Frontal cortex (tissue), 4 donors: ENCODE measurements around the gene SLC35B4. TPM values are rescaled to one million over a fixed set of nuclear protein-coding genes. Genes with fewer than 3 reads are reported as not detected.
"Not testable (repeated sequence)": the region's sequence is repeated elsewhere in the genome, so short reads cannot be mapped to it uniquely, and the experiment has no call there.

Experiments
- DNase-seq, 2 donors: peaks; one replicate each; pipeline ENCODE4 v3.0.0; 2012; ENCODE audit warnings: low spot score in 2 of 2
- FAIRE-seq: peaks from 2 replicates; lab custom pipeline; 2012; peaks lifted over from hg19 to GRCh38; lab: Jason Lieb, UNC
- total RNA-seq: library from RNA; depleted of rRNA; stranded (reverse); fragments of >200 nt; gene quantifications from one replicate; pipeline ENCODE4 v1.2.3, GENCODE V29; 2014
- donor health status: control.
- donor health status: control.
- donor health status: control.

SLC35B4 gene
- total RNA-seq, 1 donor from 2014 or later, result 24.5 TPM

DNA sequence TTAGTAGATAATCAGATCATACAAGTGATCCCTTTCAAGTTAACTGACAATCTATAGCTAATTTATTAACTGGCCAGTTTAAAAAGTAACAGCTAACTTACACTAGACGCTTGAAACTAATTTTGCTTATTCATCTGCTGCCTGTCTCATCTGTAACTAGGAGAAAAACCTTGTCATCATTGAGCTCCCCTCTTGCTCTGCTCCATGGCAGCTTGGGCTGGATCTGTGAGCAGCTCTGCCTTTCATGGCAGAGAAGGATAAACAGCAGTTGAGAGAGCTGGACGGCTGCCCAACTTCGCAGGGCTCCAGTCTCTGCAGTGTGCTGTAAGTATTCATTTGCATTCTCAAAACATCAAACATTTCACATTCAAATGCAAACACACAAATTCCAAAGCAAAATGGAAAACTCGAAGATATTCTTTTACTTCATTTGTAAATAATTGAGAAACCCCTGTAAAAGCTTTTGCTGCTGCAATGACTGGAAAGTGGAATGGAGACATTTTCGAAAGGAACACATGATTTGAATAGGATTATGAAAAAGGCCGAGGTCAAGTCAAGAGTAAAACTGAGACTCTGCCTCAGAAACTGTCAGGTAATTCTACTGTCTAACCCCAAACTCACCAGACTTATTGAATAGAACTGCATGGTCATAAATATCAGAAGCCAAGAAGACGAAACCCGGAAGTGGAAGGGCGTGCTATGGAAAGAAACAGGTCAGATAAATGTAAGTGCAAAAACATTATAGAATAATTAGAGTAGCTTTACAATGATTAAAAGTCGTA is 17.6 kb downstream of the SLC35B4 start:
- FAIRE-seq (no peak), DNase-seq (peak in 1 of 2 donors; percentile 22)

DNA sequence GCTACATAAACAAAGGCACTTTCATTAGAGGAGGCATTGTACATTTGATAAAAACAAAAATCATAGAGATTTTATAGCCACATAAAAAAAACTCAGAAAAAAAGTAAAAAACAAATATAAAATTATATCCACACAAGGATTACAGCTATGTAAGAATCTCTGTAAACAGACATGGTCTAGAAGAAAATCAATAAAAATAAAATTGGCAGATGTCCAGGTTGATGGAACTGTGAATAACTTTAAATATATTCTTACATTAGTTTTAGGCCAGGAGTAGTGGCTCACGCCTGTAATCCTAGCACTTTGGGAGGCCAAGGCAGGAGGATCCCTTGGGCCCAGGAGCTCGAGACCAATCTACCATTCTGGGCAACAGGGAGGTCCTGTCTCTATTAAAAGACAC is 19.2 kb downstream of the SLC35B4 start:
- no peak for DNase-seq
- peak; percentile 8 for FAIRE-seq

DNA sequence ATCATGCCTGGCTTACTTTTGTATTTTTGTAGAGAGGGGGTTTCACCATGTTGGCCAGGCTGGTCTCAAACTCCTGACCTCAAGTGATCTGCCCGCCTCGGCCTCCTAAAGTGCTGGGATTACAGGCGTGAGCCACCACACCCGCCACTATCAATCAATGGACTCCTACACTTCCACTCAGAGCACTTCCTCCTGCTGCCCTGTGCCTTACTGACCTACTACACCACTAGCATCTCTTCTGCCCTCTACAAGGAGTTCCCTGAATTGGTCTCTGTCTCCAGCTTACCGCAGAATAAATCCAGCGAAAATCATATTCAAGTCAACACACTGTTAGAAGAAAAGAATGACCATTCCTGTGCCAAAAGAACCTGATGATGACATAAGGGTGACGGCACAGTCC is 20.7 kb downstream of the SLC35B4 start:
- DNase-seq, FAIRE-seq: not testable (repeated sequence)

DNA sequence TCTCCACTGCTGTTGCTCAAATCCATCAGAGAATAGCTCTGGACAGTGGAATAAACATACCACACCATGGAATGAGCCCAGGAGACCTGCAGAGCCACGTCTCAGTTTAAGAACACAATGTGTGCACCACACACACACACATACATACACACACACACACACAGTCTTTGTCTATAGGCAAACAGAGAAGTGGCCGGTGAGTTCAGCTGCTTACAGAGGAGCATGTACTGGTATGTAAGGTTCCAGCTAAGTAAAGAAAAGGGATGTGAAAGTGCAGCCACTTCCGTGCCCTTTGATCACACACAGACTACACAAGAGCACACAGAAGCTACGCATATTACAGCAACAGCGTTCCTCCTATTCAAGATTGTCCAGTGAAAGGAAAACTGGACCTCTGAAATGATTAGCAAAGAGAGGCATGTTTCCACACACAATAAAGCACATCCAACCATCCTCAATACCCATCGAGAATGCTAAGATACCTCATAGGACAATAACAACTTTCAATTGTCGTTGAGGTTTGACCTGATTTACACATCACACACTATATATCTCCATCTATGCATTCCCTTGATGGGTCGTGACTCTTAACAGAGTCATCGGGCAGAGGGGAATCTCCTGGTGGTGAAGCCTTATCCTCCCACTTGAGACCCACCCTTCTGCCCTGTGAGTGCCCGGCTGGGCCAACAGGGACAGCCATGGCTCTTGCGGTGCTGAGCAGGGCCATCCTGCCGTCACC is 23.6 kb downstream of the SLC35B4 start:
- FAIRE-seq (no peak), DNase-seq (no peak)

DNA sequence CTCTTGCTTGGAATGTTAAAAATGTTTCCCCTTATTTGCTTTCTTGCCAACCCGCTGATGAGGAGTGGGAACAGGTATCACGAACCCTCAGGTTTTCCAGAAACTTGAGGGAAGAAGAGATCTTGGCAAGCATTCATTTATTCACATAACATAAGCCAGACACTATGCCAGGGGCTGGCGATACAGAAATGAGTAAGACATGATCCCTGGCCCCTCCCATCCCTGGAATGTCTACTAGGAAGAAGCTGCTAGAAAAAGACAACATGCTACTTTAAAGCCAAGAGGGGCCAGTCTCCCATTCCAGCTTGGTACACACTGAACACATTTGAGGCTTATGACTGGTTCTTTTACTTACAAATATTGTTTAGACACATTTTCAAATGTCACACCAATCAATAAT is 26.4 kb downstream of the SLC35B4 start:
- DNase-seq (no peak), FAIRE-seq (no peak)

DNA sequence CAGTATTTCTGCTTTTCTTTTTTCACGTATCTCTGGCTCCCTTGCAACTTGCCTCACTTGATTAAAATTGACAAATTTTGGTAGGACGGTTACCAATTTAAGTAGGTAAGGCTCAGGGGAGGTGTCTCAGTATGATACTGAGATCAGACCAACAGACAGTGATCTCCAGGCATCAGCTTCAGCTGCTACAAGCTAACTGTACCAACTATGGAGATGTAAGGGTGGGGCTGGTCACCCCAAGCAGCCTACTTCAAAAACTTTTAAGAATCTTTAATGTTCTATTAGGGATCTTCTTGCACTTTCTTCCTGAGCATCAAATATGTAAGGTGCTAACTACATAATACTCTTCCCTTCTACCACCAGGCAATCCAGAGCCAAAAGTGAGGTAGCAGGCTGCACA is 26.9 kb downstream of the SLC35B4 start:
- FAIRE-seq, result no peak
- DNase-seq, result no peak

DNA sequence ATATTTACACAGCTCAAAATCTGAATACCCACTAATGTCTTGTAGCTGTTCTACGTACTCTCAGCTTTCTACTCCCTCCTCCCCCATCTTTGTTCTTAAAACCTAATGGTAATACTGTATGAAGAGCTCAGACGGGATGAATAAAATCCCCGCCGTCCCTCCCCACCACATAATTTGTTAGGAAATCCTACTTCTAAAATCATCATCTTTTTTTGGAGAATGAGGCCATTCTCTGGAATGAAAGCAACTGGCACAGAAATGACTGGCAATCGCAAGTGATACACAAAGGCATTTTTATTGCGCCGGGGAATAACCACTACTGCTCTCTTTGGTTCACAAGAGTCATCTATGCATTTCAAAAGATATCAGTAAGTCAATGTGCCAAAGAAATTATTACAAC is 27.3 kb downstream of the SLC35B4 start:
- DNase-seq (no peak), FAIRE-seq (no peak)

DNA sequence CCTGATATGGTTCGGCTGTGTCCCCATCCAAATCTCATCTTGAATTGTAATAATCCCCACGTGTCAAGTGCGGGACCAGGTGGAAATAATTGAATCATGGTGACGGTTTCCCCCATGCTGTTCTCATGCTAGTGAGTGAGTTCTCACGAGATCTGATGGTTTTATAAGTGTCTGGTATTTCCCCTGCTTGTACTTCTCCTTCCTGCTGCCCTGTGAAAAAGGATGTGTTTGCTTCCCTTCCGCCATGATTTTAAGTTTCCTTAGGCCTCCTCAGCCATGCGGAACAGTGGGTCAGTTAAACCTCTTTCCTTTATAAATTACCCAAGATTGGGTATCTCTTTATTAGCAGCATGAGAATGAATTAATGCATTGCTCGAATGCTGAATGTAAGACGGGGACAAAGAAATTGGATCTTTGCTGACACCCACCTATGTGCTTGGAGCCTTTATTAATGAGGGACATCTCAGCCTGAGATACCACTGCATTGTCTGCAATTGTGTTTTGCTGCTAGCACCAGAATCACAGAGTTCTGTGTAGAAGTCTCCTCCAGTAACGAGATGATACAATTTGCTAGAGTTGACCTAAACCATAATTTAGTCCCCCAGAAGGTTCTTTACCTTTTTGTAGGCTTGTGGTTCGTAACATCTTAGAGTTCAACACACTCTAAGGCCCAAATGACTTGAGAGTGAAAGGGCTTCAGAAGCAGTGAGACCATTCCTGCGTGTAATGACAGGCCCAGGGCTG is 28.6 kb downstream of the SLC35B4 start:
- no peak for FAIRE-seq
- DNase-seq, result no peak

DNA sequence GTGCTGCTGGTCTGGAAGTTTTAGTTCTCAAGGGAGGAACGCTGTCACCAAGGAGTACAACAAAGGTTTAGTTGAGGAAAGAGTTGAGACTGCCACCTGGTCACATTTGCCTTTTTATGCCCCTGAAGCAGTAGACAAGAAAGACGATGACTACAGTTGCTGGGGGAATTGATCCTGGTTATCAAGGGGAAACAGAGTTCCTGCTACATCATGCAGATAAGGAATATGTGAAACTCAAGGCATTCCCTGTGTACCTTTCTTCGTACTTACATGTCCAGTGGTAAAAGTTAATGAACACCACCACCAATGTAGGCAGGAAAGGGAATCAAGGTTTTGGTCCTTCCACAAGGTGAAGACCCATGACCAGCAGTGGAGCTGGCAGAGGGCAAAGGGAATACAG is 31.8 kb downstream of the SLC35B4 start:
- DNase-seq (no peak), FAIRE-seq (no peak)

DNA sequence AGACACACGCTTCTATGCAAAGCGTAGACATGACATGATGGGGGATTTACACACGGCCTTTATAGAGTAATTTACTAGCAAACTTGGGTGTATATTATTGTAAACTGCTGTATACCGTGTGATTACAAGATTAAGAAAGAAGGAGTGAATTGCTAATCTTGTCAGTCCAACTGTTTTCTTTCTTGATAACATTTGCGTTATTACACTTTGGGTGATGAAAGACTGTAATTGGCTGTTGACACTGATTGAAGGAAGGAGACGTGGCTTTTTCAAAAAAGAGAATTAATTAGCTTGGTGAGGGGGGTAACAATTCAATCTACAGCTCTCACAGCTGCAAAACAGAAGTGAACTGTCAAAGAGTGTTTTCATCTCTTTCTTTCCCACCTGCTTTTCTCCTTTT is 32.7 kb downstream of the SLC35B4 start:
- FAIRE-seq, result no peak
- no peak for DNase-seq

DNA sequence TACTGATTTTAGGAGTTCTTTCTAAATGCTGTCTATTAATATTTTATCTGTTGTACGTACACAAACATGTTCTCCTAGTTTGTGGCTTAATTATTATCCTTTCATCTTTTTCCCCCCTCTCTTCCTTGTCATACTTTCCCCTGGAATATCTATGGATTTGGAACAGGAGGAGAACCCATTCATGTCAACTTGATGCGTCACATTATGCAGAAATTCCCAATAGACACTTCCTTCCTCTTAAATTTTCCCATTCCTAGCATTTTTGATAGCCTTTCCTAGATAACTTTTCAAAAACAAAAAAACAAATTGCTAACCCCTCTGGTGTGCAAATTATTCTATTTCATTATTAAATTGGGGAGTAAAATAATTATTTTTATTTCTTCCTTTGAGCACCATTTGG is 36.2 kb downstream of the SLC35B4 start:
- DNase-seq, result no peak
- FAIRE-seq, result no peak

DNA sequence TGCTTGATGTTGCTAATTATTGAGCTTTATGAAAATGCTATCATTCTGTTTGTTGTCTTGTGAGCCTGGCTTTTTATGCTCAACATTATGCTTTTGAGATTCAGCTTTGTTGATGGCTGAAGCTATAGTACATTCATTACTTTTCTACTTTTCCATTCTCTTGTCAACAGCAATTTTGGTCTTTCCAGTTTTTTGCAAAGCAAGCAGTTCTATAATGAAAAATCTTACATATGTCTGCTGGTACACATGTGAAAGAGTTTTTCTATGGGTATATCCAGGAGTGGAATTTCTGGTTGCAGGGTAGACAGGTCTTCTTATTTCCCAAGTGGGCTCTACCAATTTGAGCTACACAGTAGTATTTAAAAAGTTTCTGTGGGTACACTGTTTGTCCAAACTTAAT is 36.8 kb downstream of the SLC35B4 start:
- no peak for FAIRE-seq
- DNase-seq, result no peak

DNA sequence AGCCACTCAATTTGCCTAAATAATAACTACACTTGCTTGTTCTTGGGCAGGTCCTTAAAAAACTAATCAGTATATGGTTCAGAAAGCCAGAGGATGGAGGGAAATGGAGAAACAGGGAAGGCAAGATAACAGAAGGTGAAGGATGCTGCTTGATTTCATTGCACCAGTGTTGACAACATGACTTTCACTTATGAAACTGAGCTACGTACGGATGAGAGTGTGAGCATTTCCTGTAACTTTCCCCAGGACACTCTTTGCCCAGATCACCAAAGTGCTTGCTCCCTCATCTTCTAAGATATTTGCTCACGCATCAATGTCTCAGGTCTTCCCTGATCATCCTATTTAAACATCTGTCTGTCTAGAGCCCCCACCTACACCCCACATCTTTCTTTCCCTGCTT is 37.4 kb downstream of the SLC35B4 start:
- no peak for FAIRE-seq
- DNase-seq, result no peak

DNA sequence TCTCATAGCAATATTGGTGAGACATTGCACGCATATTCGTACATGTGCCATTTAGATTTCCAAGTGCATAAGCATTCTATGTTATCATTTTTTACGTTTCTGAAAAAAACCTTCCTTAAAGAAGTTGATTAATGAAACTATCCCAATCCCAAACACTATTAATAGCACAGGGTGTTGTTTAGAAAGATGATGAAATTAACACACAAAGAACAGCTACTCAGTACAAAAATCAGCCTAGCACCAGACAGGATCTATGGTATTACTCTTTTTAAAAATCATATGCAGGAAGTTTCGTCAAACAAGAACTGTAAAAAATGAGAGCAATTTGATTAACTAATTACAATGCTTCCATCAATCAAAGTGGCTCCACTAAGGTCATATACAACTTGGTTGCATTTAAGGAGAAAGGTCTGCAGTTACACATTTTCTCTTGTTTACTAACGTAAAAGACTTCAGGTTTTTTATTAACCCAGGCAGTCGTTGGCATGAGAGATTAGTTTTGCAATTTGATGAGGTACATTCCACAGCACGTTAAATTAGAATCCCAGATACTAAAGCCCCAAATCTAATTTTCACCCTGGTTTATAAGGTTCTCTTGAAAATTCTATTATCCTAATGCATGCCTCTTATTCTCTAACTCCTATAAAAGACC is 38.1 kb downstream of the SLC35B4 start:
- DNase-seq, result no peak
- no peak for FAIRE-seq

DNA sequence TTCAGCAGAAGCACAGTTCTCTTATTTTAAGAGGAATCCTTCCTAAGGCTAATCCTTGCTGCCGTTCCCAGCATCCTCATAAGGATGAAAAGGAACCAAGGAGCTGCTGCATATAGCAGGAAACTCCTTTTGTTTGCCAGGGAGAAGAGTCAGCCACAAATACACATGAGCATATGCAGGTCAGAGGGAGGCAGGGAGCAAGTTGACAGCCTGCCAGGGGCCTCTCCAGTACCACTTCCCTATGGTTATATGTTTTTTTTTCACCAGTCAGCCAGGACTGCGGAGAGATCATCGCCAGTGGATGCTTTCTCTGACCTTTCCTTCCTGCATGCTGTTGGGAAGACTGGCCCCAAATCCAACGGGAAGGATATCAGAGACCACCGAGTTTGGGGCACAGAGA is 39.8 kb downstream of the SLC35B4 start:
- DNase-seq (no peak), FAIRE-seq (no peak)

DNA sequence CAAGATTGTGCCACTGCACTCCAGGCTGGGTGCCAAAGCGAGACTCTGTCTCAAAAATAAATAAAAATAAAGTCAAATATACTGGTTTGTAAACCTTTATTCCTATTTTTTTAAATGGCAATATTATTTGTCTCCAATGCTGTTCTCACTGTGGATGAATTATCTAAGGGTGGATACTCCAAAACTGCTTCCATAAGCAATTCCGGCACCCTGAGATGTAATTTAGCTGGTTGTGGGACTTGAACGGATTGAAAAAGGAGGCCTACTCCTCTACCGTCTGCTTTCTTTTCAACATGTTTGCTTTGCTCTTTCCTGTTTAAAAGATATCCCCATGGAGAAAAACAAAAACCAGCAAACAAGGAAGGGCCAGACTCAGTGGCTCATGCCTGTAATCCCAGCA is 54.4 kb downstream of the SLC35B4 start:
- FAIRE-seq (no peak), DNase-seq (no peak)

DNA sequence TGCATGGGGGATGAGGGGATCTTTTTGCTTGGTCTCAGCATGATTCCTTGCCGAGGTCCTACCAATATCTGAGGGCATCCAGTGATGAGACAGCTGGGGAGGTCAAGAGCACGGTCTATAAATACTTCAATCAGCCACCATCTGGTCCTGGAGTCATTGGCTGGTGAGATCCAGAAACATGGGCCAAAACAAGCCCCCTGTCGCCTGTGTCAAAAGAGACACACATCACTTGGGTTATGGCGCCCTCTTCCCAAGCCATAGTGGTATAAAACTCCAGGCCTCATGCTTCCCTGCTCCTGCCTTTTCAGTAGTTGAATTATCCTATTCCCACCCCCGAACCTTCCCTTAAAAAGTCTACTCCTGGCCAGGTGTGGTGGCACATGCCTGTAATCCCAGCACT is 60.9 kb downstream of the SLC35B4 start:
- DNase-seq, result no peak

DNA sequence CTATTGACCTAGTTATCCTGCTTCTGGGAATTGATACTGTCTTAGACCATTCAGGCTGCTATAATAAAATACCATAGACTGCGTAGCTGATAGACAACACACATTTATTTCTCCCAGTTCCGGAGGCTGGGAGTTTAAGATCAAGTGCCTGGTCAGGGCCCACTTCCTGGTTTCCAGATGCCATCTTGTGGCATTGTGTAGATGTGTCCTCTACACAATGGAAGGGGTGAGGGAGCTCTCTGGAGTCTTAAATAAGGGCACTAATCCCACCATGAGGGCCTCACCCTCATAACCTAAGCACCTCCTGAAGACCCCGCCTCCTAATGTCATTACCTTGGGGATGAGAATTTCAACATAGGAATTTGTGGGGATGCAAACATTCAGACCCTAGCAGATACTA is 62.4 kb downstream of the SLC35B4 start:
- no peak for DNase-seq
- no peak for FAIRE-seq

More for the DNA sequence above, 60.9 kb downstream of the SLC35B4 start:
- FAIRE-seq, result no peak

DNA sequence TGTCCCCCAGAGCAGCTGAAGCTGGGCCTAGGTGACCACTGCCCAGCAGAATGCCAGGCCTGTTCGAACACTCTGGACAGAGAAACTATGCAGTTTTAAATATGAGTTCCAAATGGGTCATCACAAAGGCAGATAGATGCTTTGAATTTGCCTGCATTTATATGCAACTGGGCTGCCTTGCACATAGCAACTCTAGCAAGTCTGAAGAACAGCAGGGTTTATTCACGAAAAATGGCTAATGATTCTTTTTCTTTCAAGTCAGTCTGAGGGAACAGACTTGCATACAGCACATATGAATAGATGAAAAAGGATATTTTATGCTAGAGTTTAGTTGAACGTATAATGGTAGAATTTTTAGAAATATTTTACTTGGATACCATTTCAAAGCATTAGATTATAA is 68.5 kb downstream of the SLC35B4 start:
- DNase-seq, result no peak

DNA sequence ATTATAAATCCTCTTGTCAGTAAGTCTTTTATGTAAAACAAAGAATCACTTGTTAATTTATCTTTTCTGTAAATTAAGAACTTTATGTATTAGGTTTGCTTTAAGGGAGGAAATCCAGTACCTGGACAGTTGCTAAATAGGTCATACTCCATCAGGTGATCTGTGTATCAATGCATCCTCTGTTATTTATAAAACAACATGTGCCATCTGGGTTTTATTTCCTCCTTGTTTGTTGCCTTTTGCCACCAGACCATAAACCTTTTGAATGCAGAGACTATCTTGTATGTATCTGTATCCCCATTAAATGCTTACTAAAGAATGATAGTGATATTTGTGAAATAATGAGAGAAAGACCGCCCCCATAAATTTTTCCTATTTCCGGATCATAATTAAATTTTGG is 70.0 kb downstream of the SLC35B4 start:
- DNase-seq, result no peak
- FAIRE-seq, result no peak

More for the DNA sequence above, 68.5 kb downstream of the SLC35B4 start:
- FAIRE-seq, result no peak
